Thyroid gland (tissue), 4 donors: ENCODE results near the gene NID2. TPM values are rescaled to one million over a fixed set of nuclear protein-coding genes. Genes with fewer than 3 reads are reported as not detected.
A peak's percentile ranks its signal among the peaks of the same experiment; 100 is the strongest.

Experiments
- DNase-seq, 2 donors: peaks; one replicate each; pipeline ENCODE4 v3.0.0-alpha.2; 2019
- H3K27ac ChIP-seq, 3 donors: fragments of 200-600 bp; sonication (generic); 1 replicate in 2 of 3; 2 replicates in 1 of 3; pipeline ENCODE4 v1.5.1; 2016 to 2019; ENCODE audit warnings: mild to moderate bottlenecking in 1 of 3, moderate library complexity in 1 of 3
- H3K27me3 ChIP-seq: fragments of 200-600 bp; sonication (generic); one replicate; pipeline ENCODE4 v1.5.1; 2019
- H3K36me3 ChIP-seq, 2 donors: fragments of 200-600 bp; sonication (generic); one replicate each; pipeline ENCODE4 v1.5.1; 2016 to 2019
- H3K4me1 ChIP-seq, 2 donors: fragments of 200-600 bp; sonication (generic); one replicate each; pipeline ENCODE4 v1.5.1; 2017 to 2019
- H3K4me3 ChIP-seq, 3 donors: fragments of 200-600 bp; sonication (generic); replicated peaks in 1 of 3; 1 replicate in 2 of 3; 2 replicates in 1 of 3; pipeline ENCODE4 v1.5.1; 2016; ENCODE audit warnings: mild to moderate bottlenecking in 1 of 3
- H3K9me3 ChIP-seq: fragments of 200-600 bp; sonication (generic); one replicate; pipeline ENCODE4 v1.5.1; 2017
- POLR2A ChIP-seq, 2 donors: fragments of 450-650 bp; IDR thresholded peaks; one replicate each; pipeline ENCODE4 v1.6.1; 2017; ENCODE audit warnings: antibody characterized with exemption in 2 of 2, mild to moderate bottlenecking in 2 of 2, moderate library complexity in 1 of 2
- WGBS, 2 donors: methylation state at CpG; one replicate each; pipeline ENCODE4 v1.1.5; 2017; 5-methylcytosine and 5-hydroxymethylcytosine counted together
- intact Hi-C: fragments of 100-400 bp; cut with DNase I; formaldehyde crosslinking; loops from one replicate; pipeline ENCODE4 v1.15.1; 2023
- total RNA-seq, 4 donors: library from RNA; depleted of rRNA; stranded (reverse); fragments of >200 nt; gene quantifications; one replicate each; pipeline ENCODE4 v1.2.3, GENCODE V29; 2016
- TF ChIP-seq, protein P1 (sequence below), 6 experiments: fragments of 200-600 bp in 3 of 6; fragments of 450-650 bp in 3 of 6; sonication (generic) in 3 of 6; IDR thresholded peaks; one replicate each; pipeline ENCODE4 v1.5.1; 2016 to 2019; ENCODE audit warnings: antibody characterized with exemption in 6 of 6, mild to moderate bottlenecking in 2 of 6, inconsistent platforms in 1 of 6, moderate library complexity in 1 of 6

The NID2 gene
- total RNA-seq, 4 donors from 2014 or later: 115 to 207 (median 130) TPM

DNA sequence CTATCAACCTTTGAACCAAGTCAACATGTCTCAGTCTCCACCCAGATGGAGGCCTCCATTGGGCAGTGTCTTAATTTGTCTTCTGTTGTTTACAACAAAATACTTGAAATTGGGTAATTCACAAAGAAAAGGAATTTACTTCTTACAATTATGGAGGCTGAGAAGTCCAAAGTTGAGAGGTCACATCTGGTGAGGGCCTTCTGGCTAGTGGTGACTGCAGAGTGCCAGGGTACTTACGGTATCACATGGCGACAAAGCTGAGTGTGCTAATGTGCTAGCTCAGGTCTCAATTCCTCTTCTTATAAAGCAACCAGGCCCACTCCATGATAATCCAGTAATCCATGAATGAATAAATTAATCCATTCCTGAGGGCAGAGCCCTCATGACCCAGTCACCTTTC lies 4.7 kb downstream of the NID2 start:
- Histone ChIP-seq H3K4me3 (no peak overlapping the region), H3K27ac (peak overlapping the region; percentile 26 to 73 (median 61))
- intact Hi-C loops: loop anchor here (10.0 kb wide), 1 partner anchor 49 kb away; no protein-coding TSS in a partner anchor

DNA sequence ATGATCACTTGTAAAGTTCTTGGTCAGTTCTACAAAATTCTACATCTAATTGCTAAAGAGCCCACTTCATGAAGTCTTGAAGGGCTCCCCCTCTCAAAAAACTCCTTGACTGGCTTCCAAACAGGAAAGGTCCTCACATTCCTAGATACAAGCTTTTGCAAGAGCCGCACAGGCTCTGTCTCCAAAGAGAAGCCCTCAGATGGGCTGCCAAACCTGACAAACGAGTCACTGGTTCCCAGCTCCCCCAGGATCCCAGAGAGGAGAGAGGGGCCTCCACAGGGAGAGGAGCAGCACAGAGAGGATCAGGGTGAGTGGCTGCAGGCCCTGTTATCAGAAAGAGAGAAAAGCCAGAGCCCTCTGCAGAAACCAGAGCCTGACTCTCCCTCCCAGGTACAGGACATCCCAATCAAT lies 5.8 kb downstream of the NID2 start:
- 4 to 20% methylated on average over 2 of the region's 2 CpGs for WGBS, 2 donors
- DNase-seq: peak; percentile 61 to 77
- no peak overlapping the region for H3K4me3 ChIP-seq
- intact Hi-C loops: loop anchor here (10.0 kb wide), 1 partner anchor 48 kb away; no protein-coding TSS in a partner anchor
- no peaks in the 10 kb centered on the region for H3K36me3 ChIP-seq
- H3K27ac ChIP-seq: peak overlapping the region; percentile 26 to 73 (median 61)
- peaks cover 54 to 63% of the 10 kb centered on the region in 2 donors for H3K4me1 ChIP-seq
- TF ChIP-seq, protein P1, sequence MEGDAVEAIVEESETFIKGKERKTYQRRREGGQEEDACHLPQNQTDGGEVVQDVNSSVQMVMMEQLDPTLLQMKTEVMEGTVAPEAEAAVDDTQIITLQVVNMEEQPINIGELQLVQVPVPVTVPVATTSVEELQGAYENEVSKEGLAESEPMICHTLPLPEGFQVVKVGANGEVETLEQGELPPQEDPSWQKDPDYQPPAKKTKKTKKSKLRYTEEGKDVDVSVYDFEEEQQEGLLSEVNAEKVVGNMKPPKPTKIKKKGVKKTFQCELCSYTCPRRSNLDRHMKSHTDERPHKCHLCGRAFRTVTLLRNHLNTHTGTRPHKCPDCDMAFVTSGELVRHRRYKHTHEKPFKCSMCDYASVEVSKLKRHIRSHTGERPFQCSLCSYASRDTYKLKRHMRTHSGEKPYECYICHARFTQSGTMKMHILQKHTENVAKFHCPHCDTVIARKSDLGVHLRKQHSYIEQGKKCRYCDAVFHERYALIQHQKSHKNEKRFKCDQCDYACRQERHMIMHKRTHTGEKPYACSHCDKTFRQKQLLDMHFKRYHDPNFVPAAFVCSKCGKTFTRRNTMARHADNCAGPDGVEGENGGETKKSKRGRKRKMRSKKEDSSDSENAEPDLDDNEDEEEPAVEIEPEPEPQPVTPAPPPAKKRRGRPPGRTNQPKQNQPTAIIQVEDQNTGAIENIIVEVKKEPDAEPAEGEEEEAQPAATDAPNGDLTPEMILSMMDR (IDR thresholded peaks at IDR 0.05): no peak
- TF ChIP-seq POLR2A (IDR thresholded peaks at IDR 0.05): no peak
- H3K27me3 ChIP-seq: no peaks in the 10 kb centered on the region
- H3K9me3 ChIP-seq: no peaks in the 10 kb centered on the region

More for the DNA sequence above, 4.7 kb downstream of the NID2 start:
- H3K27me3 ChIP-seq: no peaks in the 10 kb centered on the region
- H3K36me3 ChIP-seq: no peaks in the 10 kb centered on the region
- TF ChIP-seq, protein P1 (IDR thresholded peaks at IDR 0.05): no peak
- no peak for TF ChIP-seq POLR2A (IDR thresholded peaks at IDR 0.05)
- 97 to 100% methylated on average over 2 of the region's 2 CpGs for WGBS, 2 donors
- H3K9me3 ChIP-seq: no peaks in the 10 kb centered on the region
- H3K4me1 ChIP-seq: peaks cover 54 to 63% of the 10 kb centered on the region in 2 donors
- no peak for DNase-seq

DNA sequence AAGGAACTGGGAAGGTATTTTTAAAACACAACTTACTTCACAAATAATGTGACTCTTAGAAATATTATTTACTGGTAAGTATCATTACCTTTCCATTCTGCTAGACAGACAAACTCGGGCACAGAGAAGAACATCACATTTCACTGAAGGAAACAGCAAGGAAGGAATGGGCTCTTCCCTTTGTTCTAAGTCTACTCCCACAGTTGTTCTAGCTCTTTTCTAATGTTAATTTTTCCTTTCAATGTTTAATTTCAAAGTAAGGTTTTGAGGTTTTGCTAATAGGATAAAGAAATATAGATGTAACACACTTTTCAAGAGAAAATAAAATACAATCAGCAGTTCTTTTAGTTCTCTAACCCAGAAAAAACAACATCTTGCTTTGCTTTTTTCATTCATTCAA lies 7.0 kb downstream of the NID2 start:
- intact Hi-C loops: loop anchor here (10.0 kb wide), 1 partner anchor 47 kb away; no protein-coding TSS in a partner anchor
- H3K4me1 ChIP-seq: peaks cover 49 to 58% of the 10 kb centered on the region in 2 donors
- peak overlapping the region; percentile 18 to 54 (median 49) for H3K27ac ChIP-seq

DNA sequence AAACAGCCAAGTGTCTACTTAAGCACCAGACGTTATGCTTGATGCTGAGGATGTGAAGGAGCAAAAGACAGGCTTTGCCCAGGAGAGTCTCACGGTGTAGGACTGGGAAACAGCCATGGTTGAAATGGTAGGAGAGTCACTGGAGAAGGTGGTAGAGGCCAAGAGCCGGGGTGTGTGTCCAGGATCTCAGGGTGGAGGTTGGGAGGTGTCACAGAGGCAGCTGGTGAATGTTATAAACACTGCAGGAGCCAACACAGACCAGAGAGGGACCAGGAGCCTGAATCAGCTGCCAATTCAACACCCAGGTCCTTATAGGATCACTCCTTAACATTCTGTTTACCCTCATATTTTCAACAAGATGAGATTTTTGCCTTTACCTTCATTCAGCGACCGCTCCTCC lies 7.5 kb downstream of the NID2 start:
- Histone ChIP-seq H3K36me3 (no peaks in the 10 kb centered on the region), H3K27me3 (no peaks in the 10 kb centered on the region), H3K4me1 (peaks cover 44 to 53% of the 10 kb centered on the region in 2 donors), H3K4me3 (no peak overlapping the region), H3K9me3 (no peaks in the 10 kb centered on the region), H3K27ac (peak overlapping the region; percentile 18 to 54 (median 49))
- 47 to 52% methylated on average over 5 of the region's 5 CpGs for WGBS, 2 donors
- TF ChIP-seq POLR2A (IDR thresholded peaks at IDR 0.05): no peak
- TF ChIP-seq, protein P1 (IDR thresholded peaks at IDR 0.05): no peak
- intact Hi-C loops: loop anchor here (10.0 kb wide), 1 partner anchor 47 kb away; no protein-coding TSS in a partner anchor
- DNase-seq: no peak

More for the DNA sequence above, 7.0 kb downstream of the NID2 start:
- WGBS, 2 donors: 44% methylated on average over 1 of the region's 1 CpG
- no peaks in the 10 kb centered on the region for H3K9me3 ChIP-seq
- H3K4me3 ChIP-seq: no peak overlapping the region
- no peak for DNase-seq
- no peaks in the 10 kb centered on the region for H3K36me3 ChIP-seq
- no peak for TF ChIP-seq POLR2A (IDR thresholded peaks at IDR 0.05)
- TF ChIP-seq, protein P1 (IDR thresholded peaks at IDR 0.05): no peak
- no peaks in the 10 kb centered on the region for H3K27me3 ChIP-seq

DNA sequence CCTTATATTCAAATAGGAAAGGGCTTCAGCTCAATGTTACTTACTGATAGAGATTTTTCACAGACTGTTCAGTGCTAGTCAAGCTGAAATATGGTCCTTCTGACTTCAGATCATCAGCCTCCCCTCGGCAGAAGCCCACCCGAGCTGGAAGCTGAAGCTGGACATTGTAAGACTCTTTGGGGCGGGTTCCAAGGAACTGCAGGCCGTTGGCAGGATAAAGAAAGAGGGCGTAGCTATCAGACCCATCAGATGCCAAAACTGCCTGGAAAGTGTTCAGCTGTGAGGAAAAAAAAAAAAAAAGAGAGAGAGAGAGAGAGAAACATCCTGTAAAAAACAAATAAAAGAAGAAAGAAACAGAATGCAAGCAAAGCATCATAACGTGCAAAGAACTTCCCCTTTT lies 8.8 kb downstream of the NID2 start:
- no peak for TF ChIP-seq POLR2A (IDR thresholded peaks at IDR 0.05)
- TF ChIP-seq, protein P1 (IDR thresholded peaks at IDR 0.05): no peak
- no peaks in the 10 kb centered on the region for H3K36me3 ChIP-seq
- peaks cover 49 to 64% of the 10 kb centered on the region in 2 donors for H3K4me1 ChIP-seq
- intact Hi-C loops: loop anchor here (10.0 kb wide), 1 partner anchor 45 kb away; no protein-coding TSS in a partner anchor
- H3K4me3 ChIP-seq: no peak overlapping the region
- peak; percentile 53 to 59 for DNase-seq
- H3K27me3 ChIP-seq: no peaks in the 10 kb centered on the region
- WGBS, 2 donors: 9 to 19% methylated on average over 6 of the region's 6 CpGs
- peak overlapping the region; percentile 59 to 72 (median 61) for H3K27ac ChIP-seq
- no peaks in the 10 kb centered on the region for H3K9me3 ChIP-seq
